GM18498 (cell line): ENCODE measurements around the gene SLC2A8.
A peak's percentile ranks its signal among the peaks of the same experiment; 100 is the strongest.

Experiments
- ATAC-seq: cut with Tn5 transposase; IDR thresholded peaks from one replicate; pipeline ENCODE4 v1.9.1; 2021; ENCODE audit warnings: mild to moderate bottlenecking, moderate library complexity; ENCODE audit not compliant: unreplicated experiment

Gene SLC2A8

DNA sequence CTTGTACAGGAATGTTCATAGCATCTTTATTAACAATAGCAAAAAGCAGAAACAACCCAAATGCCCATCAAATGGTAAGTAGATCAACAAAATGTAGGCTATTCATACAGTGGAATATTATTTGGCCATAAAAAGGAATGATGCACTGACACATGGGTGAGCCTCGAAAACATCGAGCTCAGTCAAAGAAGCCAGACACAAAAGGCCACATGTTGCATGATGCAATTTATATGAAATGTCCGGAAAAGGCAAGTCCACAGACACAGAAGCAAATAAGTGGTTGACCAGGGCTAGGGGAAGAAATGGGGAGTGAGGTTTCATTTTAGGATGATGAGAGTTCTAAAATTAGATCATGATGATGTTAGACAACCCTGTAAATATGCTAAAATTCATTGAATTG lies 16.5 kb upstream of the SLC2A8 start:
- ATAC-seq = no peak

DNA sequence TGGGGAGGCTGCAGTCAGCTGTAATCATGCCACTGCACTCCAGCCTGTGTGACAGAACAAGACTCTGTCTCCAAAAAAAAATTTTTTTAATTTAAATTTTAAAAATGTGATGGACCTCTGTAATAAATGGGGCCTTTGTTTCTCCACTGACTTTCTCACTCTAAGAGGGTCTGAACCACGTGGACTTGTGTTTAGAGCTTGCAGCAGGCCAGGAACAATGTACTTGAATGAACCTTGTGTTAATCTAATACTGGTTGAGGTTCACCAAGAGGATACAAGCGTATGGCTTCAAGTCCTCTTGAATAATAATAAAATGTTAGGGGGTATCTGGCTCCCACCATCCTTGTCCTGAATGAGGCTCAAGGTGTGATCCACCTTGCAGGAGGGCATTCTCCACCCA lies 14.4 kb upstream of the SLC2A8 start:
- no peak for ATAC-seq

DNA sequence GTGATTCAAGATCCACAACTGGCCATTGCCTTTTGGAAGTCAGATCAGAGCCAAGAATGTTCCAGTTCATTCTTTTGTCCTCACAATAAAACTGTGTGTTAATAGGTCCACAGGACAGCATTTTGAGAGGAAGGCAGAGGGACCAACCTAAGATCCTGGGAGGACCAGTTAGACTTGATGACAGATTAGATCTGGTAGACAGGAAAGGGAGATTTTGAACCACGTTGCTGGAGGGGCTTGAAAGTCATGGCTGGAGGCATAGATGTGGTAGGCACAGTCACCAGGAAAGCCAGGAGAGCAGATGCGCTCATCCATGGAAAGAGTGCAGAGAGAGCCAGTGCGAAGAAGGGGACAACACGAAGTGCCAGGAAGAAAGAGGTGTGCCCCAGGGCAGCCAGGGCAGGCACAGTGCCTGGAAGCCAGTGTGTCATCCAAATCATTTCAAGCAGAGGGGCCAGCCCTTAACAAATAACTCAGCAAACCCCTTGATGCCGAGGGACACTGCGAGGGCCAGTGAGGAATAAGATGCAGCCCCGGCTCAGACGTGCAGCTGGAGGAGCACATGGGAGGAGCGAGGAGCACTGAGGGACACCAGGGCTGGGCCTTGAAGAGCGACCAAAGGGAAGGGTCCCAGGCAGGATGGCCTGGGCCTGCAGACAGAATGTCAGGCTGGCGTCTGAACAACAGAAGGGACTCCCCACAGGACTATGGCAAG lies 12.8 kb upstream of the SLC2A8 start:
- no peak for ATAC-seq

DNA sequence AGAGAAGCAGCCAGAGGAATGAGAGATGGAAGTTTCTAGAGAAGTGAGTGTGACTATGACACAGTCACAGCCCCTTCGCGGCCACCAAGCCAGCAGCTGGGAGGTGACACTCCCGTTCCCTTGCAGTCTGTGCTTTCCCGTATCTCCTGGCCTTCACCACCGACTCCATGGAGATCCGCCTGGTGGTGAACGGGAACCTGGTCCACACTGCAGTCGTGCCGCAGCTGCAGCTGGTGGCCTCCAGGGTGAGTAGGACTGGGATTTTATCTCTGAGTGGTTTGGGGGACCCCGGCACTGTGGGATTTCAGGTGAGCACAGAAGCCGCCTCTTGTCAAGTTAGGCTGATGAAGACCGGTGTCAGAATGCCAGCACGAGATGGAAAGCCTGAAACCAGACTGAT lies 12.1 kb upstream of the SLC2A8 start:
- ATAC-seq = no peak

DNA sequence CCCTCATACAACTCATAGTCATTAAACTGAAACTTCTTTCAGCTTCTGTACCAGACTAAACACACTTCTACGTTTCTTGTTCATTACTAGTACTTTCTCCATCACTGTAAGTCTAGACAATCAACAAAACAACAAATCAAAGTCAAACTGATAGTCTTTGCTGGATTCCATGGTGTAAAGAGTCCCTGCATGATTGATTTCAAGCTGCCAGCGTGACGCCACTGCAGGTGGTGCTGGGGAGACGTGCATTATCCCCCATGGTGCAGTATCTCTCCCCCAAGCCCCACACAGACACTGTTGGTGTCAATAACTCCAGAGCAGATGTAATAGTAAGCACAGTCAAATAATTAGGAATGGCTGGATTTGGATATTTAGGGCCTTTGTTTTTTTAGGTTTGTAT lies 10.7 kb upstream of the SLC2A8 start:
- no peak for ATAC-seq

DNA sequence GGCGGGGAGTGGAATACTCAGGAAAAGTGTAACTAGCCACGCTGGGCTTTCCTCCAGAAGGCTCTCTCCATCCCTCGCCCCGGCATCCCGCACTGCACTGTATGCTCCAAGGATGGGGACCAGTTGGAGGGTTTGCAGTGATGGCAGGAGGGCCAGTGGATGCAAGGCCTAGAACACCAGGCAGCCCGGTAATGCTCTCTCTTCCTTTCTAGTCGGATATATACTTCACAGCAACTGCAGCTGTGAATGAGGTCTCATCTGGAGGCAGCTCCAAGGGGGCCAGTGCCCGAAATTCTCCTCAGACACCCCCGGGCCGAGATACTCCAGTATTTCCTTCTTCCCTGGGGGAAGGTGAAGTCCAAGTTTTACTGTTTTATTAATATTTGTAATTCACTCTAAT lies 10.0 kb upstream of the SLC2A8 start:
- no peak for ATAC-seq

DNA sequence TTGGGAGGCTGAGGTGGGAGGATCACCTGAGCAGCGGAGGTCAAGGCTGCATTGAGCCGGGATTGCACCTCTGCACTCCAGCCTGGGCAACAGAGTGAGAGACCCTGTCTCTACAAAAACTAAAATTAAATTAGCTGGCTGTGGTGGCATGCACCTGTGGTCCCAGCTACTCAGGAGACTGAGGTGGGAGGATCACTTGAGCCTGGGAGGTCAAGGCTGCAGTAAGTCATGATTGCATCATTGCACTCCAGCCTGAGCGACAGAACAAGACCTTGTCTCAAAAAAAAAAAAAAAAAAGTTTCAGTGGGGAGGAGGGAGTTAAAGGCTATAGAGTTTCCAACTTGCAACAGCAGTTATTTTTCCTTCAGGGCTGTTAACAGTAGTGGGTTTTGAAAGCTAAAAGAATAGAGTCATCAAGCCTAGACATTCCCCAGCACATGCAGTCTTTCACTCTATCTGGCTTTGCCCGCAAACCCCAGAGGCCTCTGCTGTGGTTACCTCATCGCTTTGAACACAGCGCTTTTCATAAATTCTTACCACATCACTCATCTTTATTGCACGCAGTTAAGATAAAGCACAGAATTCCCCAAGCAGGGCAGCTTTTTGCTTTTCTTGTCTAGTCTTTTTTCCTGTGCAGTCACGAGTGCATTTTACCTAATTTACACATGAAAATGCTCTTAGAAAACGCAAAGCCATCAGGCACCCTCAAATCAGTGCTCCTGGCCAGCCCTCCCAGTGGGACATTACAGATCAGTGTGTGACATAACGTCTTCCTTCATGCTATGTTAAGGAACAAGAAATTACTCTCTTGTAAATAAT lies 8.7 kb upstream of the SLC2A8 start:
- ATAC-seq = peak; percentile 77

DNA sequence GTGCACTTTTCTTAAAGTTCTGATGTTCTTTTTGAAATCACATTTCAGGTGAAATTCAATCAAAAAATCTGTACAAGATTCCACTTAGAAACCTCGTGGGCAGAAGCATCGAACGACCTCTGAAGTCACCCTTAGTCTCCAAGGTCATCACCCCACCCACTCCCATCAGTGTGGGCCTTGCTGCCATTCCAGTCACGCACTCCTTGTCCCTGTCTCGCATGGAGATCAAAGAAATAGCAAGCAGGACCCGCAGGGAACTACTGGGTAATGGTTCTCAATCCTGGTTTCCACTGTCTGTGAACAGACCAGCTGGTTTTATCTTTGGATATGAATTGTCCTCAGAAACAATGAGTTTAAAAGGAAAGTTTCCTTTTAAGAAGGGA lies 8.1 kb upstream of the SLC2A8 start:
- no peak for ATAC-seq

DNA sequence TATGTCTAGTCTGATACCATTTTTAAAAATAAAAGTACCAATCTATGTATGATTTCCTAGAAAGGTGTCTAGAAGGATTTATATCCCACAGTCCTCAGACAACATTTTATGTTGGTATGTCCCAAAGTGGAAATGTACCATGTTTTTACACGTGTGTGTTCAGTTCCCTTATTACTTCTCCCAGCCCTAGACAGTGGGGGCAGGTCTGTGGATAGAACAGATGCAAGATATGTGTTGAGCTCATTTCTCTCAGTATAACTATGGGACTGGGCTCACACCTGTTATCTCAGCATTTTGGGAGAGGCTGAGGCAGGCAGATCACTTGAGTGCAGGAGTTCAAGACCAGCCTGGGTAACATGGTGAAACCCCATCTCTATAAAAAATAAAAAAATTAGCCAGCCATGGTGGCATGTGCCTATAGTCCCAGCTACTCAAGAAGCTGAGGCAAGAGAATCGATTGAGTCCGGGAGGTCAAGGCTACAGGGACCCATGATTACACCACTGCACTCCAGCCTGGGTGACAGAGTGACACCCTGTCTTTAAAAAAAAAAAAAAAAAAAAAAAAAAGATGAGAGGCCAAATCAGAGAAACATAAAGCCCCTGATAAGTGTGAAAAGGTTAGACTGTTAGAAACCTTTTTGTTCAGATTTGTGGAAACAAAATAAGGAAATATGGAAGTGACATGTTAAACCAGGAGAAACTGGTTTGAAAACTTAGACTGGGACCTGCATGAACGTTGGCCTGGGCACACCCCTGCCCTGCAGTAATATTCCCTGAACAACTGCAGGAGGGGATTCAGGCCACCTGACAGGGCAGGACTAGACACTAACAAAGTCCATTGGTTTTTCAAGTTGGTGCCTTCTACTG lies 7.4 kb upstream of the SLC2A8 start:
- no peak for ATAC-seq

DNA sequence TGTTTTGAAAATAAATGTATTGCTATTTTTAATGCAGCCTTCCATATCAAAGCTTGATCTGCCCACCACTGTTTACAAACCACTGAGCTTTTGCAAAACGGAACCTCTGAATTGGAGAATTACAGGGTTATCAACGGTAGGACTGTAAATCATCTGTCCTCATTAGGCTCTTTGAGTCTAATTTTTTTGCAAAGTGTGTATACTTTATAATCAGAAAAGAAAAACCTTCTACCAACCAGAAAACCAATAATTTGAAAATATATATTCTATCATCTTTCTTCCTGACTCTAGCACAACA lies 6.8 kb upstream of the SLC2A8 start:
- no peak for ATAC-seq

DNA sequence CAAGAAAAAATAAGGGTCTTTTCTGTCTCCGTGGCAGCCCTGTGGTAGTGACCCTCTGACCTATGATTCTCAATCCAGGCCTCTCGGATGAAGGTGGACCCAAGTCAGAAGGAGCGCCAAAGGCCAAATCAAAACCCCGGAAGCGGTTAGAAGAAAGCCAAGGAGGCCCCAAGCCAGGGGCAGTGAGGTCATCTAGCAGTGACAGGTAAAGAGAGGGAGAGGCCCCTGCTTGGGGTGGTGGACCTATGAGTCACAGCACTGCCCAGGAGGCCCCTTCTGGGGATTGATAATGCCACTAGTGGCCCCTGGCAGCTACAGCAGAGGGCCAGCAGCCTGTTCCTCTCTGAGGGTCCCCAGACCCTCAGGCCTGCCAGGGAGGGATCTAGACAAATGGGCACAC lies 6.4 kb upstream of the SLC2A8 start:
- no peak for ATAC-seq

DNA sequence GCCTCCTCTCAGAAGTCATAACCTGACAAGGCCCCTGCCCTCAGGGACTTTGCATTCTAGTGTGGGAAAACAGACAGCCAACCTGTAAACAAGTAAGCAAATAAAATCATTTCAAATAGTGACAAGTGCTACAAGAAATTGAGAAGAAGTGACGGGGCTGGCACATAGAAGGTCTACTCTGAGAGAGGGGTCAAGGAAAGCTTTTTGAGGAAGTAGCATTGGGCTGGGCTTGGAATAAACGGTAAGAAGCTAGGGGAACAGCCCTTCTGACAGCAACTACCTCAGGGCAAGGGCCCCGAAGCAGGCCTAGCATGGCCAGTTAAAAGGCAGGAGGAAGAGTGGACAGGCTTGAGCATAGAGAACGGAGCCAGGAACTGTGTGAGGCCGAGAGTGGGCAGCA lies 4.8 kb upstream of the SLC2A8 start:
- ATAC-seq = no peak

DNA sequence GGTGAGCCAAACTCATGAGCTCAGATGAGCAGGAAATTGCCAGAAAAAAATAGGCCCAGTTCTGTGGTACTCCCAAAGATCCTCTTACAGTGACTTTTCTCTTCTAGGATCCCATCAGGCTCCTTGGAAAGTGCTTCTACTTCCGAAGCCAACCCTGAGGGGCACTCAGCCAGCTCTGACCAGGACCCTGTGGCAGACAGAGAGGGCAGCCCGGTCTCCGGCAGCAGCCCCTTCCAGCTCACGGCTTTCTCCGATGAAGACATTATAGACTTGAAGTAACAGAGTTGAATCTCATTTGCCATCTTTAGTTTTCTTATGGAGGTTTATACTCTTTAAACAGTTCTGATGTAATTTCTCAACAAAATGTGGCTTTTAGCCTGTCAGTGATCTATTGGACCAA lies 4.0 kb upstream of the SLC2A8 start:
- no peak for ATAC-seq

DNA sequence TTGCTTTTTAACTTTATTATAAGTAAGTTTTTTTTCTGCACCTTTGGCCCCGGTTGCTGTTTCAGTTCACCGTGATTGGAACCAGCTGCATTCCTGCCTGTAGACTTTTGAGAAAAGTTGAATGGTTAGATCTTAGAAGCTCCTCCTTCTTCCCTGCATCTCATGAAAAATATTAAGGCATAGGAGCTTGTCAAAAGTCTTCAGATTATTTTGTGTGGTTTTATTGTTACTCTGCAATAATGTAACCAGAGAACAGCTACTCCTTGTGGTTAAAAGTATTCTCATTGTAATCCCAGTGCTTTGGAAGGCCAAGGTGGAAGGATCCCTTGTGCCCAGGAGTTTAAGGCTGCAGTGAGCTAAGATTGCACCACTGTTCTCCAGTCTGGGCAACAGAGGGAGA lies 3.3 kb upstream of the SLC2A8 start:
- no peak for ATAC-seq

DNA sequence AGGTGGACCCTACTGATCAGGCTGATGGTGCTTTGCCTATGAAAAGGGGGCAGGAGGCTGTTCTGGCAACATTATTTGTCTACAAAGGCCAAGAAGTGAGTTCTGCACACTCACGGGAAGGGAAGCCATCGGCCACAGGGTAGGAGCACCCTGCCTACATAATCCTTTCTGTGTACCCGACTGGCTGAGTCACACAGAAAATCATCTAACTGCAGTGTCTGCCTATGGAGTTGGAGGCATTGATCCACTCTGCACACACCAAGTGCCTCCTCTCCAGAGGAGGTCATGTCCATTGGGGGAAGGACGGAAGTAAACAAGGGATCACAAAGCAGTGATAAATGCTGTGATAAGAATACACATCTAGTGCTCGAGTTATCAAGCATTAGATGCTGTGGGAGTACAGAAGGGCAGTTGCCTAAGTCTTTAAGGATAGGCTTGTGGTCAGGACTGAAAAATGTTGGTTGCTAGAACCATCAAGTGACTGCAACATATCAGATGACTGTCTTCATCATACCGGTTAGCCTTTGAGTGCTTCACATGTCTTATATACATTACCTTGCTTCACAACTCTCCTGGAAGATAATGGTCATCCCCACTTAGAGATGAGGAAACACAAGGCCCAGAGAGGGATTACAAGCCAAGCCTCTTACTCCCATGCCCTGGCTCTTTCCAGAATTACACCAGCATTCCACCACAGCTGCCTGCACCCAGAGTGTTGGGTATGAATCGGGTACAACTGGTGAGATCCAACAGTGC lies 1.3 kb upstream of the SLC2A8 start:
- ATAC-seq = no peak

DNA sequence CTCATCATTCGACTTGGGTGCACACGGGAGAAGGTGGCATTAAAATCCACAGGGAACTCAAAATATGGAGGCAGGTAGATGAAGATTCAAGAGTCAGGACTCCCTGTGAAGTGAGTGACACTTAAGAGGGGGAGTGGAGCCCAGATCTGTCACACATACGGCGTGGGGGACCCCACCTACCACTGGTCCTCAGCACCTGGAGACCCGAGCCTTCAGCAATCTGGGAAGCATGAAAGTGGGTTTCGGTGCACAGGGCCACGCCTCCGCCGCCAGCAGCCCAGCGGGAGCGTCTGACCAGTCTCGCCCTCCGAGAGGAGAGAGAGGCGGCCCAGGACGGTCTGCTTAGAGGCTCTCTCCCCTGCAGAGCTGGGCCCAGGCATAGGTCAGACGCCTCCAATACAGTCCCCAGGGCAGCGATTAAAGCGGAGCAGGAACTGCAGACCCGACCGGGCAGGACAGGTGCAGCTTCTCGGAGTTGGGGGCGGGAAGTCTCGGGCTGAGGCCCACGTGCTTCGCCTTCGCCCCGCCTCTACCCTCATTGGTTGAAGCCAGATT lies 639 bp upstream of the SLC2A8 start:
- ATAC-seq = no peak

DNA sequence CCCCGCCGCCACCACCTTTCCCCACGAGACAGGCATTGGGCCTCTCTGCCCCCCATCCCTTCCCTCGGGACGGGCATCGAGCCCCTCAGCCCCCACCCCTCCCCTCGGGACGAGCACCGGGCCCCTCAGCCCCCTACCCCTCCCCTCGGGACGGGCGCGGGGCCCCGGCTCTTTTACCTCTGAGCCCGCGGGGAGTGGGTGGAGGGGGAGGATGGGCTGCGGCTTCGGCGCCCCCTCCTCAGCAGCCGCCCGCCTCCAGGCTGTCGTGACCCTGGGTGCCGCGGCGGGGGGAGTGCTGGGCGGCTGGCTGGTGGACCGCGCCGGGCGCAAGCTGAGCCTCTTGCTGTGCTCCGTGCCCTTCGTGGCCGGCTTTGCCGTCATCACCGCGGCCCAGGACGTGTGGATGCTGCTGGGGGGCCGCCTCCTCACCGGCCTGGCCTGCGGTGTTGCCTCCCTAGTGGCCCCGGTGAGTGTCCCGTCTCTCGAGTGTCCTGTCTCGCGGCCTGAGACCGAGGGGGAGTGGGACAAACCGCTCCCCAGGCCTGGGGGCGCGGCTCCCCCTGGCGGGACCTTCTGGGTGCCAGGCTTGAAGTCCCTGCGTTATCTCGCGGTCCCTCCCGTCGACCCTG lies 791 bp downstream of the SLC2A8 start:
- ATAC-seq = no peak

DNA sequence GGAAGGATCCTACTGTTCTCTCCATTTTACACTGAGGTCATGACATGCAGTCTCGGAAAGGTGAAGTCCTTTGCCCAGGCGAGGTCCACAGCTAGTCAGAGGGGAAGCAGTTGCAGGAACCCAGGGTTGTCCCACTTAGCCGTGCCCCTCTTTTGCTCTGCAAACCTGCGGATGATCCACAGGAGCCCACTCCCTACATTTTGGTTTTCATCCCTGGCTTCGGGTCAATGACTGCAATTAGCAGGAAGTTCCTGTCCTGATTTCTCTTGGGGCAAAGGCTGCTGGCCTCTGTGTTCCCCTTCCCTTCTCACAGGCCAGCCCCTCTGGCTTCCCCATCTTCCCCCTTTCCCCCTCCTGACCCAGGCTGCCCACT lies 1.3 kb downstream of the SLC2A8 start:
- ATAC-seq = no peak

DNA sequence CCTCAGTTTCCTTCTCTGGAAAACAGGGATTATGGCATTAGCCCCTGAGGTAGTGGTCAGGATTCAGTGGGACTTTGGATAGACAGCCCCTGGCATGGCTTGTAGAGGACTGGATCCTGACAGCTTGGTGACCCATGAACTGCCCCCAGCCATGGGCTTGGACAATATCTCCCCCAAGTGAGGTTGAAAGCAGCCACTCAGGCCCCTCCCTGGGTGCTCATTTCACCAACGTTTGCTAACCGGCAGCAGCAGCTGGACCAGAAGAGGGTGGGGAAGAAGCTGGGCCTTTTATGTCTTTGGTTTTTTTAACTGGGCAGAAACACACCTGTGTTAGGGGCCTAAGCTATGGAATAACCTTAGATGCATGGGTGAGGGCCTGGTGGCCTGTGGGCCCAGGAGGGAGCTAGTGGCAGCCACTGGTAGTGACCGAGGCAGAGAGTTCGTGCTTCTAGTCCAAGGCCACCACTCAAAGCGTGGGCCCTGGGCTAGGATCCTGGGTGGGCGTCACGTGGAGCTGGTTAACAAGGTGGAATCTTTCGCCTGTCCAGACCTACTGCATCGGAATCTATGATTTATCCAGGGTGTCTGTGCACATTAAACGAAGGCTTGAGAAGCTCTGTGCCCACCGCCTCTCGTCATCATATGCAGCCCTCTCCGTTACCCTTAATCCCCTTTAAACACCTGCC lies 1.9 kb downstream of the SLC2A8 start:
- no peak for ATAC-seq

DNA sequence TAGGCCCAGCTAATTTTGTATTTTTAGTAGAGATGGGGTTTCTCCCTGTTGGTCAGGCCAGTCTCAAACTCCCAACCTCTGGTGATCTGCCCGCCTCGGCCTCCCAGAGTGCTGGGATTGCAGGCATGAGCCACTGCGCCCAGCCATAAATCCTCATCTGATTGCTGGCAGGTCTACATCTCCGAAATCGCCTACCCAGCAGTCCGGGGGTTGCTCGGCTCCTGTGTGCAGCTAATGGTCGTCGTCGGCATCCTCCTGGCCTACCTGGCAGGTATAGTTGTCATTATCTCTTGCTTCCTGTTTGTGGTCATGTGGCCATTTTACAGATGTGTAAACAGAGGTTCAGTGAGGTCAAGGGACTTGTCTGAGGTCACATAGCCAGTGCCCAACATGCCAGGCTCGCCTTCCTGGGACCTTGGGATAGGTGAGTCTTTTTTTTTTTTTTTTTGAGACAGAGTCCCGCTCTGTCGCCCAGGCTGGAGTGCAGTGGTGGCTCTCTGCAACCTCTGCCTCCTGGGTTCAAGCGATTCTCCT lies 2.8 kb downstream of the SLC2A8 start:
- no peak for ATAC-seq
